ENCODE results near the gene TMEM8B.
"Not testable (repeated sequence)": the region's sequence is repeated elsewhere in the genome, so short reads cannot be mapped to it uniquely, and the experiment has no call there.

TMEM8B gene

DNA sequence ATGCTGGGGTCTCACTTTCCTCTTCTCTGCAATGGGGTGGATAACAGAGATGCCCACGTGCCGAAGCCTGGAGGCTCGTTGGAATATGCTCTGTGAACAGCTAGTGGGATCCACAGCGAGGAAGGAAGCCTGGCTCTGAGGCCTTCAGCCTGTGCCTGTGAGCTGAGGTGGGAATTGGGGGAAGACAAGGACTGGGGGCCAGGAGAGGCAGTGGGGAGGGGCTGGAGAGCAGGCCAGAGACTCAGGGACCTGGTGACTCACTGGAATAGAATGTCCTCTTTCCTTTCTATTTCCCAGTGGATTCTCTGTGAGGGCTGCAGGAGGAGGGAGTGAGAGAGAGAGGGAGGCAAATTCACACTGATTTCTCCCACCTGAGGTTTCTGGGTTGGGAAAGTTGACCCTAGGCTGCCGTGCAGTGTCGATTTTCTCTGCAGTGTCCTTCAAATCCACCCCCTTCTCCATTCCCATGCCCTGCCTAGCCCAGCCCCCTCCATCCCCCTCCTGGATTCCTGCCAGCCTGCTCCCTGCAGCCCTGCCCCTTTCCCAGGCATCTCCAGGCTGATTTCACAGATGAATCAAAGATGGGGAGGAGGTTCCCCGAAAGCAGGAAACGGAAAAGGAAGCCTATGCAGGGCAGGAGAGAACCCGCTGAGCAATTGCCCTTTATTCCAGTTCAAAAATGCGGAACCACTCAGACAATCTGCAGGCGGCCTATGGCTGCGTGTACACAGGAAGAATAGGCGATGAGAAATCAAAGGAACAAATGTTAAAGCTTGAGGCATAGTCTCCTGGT lies 78.9 kb downstream of the TMEM8B start:
- peak; percentile 8 for DNase-seq

DNA sequence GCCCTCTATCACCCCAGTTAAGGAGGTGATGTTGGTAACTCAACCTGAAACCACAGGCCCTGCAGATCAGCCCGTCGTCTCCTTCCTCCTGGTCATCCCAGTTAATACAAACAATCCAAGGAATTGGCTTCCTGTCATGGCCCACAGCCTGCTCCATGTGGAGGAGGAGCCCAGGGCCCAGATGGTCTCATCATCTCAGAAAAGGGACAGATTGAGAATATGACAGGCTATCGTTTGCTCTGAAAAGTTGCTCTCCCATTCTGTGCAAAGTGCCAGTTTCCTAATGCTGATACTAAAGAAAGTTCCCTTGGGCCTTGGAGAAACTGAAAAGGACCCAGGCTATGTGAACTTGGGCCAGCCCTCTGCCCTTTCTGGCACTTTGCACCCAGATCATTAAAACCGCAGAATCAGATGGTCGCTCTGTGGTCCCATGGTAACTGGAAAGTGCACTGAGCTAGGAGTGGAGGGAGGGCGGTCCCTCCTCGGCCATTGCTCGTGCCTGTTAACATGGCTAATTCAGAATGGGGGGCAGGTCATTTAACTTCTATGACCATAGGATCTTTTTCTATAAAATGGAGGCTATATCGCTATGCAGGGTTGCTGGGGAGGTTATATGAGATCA lies 79.6 kb downstream of the TMEM8B start:
- no peak for DNase-seq

GRCh38 chr9:35909274-35909673 lies 80.2 kb downstream of the TMEM8B start, which contains the start of gene SPAAR:
SPAAR (plus strand) TSS chr9:35909490; CDS start chr9:35910464, 974 bp downstream.
- DNase-seq: no peak

- DNase-seq: no peak
Measured at GRCh38 chr9:35909687-35910612, 80.9 kb downstream of the TMEM8B start.

GRCh38 chr9:35910613-35911359 lies 81.8 kb downstream of the TMEM8B start:
- peak; percentile 81 for DNase-seq

DNA sequence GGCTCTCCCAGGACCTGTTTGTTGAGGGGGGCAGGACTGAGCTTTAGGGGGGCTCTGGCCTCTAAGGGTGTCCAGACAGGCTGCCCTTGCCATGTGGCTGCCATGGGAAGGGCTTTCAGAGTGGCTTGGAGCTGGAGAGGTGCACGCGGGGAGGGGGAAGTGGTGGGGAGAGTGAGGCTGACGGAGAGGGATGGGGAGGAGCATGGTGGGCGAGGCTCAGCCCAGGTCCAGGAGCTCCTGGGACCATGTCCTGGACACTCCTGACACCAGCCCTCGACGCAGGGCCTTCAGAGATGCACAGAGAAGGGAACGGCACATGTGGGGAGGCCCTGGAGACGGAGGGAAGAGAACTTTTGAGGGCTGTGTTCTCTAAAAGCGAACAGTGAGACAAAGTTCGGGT lies 82.7 kb downstream of the TMEM8B start:
- no peak for DNase-seq

DNA sequence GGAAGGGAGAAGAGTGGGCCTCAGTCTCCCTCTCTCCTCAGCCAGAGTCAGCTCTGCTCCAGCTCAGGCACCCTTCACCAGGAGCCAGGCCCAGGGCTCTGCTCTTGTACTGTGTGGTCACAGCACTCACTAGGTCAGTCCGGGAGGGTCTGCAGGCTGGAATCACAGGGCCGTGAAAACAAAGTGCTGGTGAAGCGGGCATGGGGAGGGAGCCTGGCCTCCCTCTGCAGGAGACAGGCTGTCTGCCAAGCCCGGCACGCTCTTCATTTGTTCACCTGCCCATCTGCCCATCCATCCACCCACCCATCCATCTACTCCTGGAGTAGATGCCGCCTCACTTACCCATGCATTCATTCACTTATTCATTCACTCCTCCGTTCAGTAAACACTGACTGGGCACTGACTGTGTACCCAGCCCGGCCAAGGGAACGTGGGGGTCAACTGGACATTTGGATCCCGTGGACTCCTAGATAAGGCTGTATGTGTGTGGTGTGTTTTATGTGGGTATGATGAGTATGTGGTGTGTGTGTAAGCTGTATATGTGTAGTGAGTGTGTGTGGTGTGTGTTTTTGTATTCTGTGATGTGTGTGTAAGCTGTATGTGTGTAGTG lies 83.9 kb downstream of the TMEM8B start:
- DNase-seq: no peak

GRCh38 chr9:35913429-35913828 lies 84.4 kb downstream of the TMEM8B start:
- DNase-seq: not testable (repeated sequence)

GRCh38 chr9:35914301-35914807 lies 85.3 kb downstream of the TMEM8B start:
- DNase-seq: no peak
